Right forelimb (tissue), 1 donor: Measurements from ENCODE around the gene BCAS3.

Source experiments
- DNase-seq: peaks from one replicate; pipeline ENCODE4 v3.0.0-alpha.2; 2018

Gene BCAS3

GRCh38 chr17:61073799-61074513, 396.3 kb downstream of the BCAS3 start:
- no peak for DNase-seq

- DNase-seq = no peak
Measured at GRCh38 chr17:61075988-61076387, 398.3 kb downstream of the BCAS3 start.

- DNase-seq = no peak
Measured at GRCh38 chr17:61076621-61077031, 399.0 kb downstream of the BCAS3 start.

- DNase-seq = no peak
Measured at GRCh38 chr17:61081959-61082358, 404.3 kb downstream of the BCAS3 start.

GRCh38 chr17:61084260-61084659, 406.6 kb downstream of the BCAS3 start:
- DNase-seq = no peak

GRCh38 chr17:61087024-61087423, 409.4 kb downstream of the BCAS3 start:
- DNase-seq = no peak

- no peak for DNase-seq
Measured at GRCh38 chr17:61088556-61088955, 410.9 kb downstream of the BCAS3 start.

- DNase-seq = no peak
Measured at GRCh38 chr17:61091096-61091495, 413.4 kb downstream of the BCAS3 start.

- DNase-seq = no peak
Measured at GRCh38 chr17:61097781-61098180, 420.1 kb downstream of the BCAS3 start.

GRCh38 chr17:61106354-61106753, 428.7 kb downstream of the BCAS3 start:
- no peak for DNase-seq

- DNase-seq = no peak
Measured at GRCh38 chr17:61116577-61116976, 438.9 kb downstream of the BCAS3 start.

- no peak for DNase-seq
Measured at GRCh38 chr17:61117983-61118382, 440.3 kb downstream of the BCAS3 start.

- no peak for DNase-seq
Measured at GRCh38 chr17:61118871-61119270, 441.2 kb downstream of the BCAS3 start.

GRCh38 chr17:61122326-61122913, 444.8 kb downstream of the BCAS3 start:
- no peak for DNase-seq

GRCh38 chr17:61124562-61124961, 446.9 kb downstream of the BCAS3 start:
- no peak for DNase-seq

- no peak for DNase-seq
Measured at GRCh38 chr17:61126473-61127249, 449.0 kb downstream of the BCAS3 start.

- DNase-seq = no peak
Measured at GRCh38 chr17:61127960-61128359, 450.3 kb downstream of the BCAS3 start.

GRCh38 chr17:61128661-61129115, 451.0 kb downstream of the BCAS3 start:
- DNase-seq = no peak

GRCh38 chr17:61129267-61130254, 451.9 kb downstream of the BCAS3 start:
- DNase-seq = no peak

- no peak for DNase-seq
Measured at GRCh38 chr17:61130330-61130729, 452.7 kb downstream of the BCAS3 start.

- no peak for DNase-seq
Measured at GRCh38 chr17:61131585-61131984, 453.9 kb downstream of the BCAS3 start.

GRCh38 chr17:61132524-61132923, 454.9 kb downstream of the BCAS3 start:
- DNase-seq = no peak

- DNase-seq = no peak
Measured at GRCh38 chr17:61133853-61134252, 456.2 kb downstream of the BCAS3 start.
